Endothelial cell of umbilical vein (primary cell): Measurements from ENCODE around the gene CRYL1.

Experiments used
- EZH2 ChIP-seq: IDR thresholded peaks from 2 replicates; pipeline ENCODE4 v1.6.1; 2012; ENCODE audit warnings: borderline replicate concordance, low read depth, mild to moderate bottlenecking, moderate library complexity, low read length, inconsistent platforms; ENCODE audit not compliant: severe bottlenecking
- GATA2 ChIP-seq: IDR thresholded peaks from 2 replicates; pipeline ENCODE4 v1.7.0; 2011; ENCODE audit warnings: low read depth, mild to moderate bottlenecking, moderate library complexity, mixed read lengths, low read length; ENCODE audit not compliant: insufficient read length, insufficient read depth
- JUN ChIP-seq: IDR thresholded peaks from 2 replicates; pipeline ENCODE4 v1.6.1; 2011; ENCODE audit warnings: borderline replicate concordance, low read depth; ENCODE audit not compliant: insufficient read length, insufficient read depth
- POLR2A ChIP-seq: IDR thresholded peaks from 2 replicates; pipeline ENCODE4 v1.6.1; 2012; ENCODE audit warnings: low read depth, mild to moderate bottlenecking, control low read depth, low read length
- POLR2AphosphoS5 ChIP-seq: IDR thresholded peaks from 2 replicates; pipeline ENCODE4 v1.6.1; 2012; ENCODE audit warnings: low read depth, mild to moderate bottlenecking, control low read depth, low read length, moderate library complexity; ENCODE audit not compliant: insufficient read depth
- TF ChIP-seq, protein P1 (sequence below), 2 donors: IDR thresholded peaks; 1 replicate in 1 of 2; 2 replicates in 1 of 2; pipeline ENCODE4 v1.5.1; 2011; ENCODE audit warnings: low read length in 2 of 2, mild to moderate bottlenecking in 2 of 2, moderate library complexity in 2 of 2, control low read depth in 1 of 2, inconsistent platforms in 1 of 2, low read depth in 1 of 2; ENCODE audit not compliant: insufficient read depth in 1 of 2; ENCODE audit errors: extremely low read depth in 1 of 2
- TF ChIP-seq, protein P2 (sequence below): IDR thresholded peaks from 2 replicates; pipeline ENCODE4 v1.6.1; 2011; ENCODE audit not compliant: insufficient read depth, insufficient read length

DNA sequence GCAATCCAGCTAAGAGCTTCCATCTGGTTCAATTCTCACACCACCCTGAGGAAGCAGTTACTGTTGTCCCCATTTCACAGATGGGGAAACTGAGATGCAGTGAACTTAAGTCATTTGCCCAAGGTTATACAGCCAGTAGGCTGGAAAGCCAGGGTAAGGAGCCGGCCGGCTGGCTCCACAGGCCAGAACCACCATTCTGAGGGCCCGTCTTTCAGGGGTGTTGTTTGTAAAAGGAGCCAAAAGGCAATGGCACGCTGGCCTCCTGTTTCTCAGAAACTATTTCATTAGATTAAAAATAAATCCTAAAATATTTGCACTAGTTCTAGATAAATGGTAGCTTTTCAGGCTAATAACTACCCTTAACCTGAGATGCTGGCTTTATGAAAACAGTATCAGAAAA is 114.9 kb downstream of the CRYL1 start:
- TF ChIP-seq, protein P1, sequence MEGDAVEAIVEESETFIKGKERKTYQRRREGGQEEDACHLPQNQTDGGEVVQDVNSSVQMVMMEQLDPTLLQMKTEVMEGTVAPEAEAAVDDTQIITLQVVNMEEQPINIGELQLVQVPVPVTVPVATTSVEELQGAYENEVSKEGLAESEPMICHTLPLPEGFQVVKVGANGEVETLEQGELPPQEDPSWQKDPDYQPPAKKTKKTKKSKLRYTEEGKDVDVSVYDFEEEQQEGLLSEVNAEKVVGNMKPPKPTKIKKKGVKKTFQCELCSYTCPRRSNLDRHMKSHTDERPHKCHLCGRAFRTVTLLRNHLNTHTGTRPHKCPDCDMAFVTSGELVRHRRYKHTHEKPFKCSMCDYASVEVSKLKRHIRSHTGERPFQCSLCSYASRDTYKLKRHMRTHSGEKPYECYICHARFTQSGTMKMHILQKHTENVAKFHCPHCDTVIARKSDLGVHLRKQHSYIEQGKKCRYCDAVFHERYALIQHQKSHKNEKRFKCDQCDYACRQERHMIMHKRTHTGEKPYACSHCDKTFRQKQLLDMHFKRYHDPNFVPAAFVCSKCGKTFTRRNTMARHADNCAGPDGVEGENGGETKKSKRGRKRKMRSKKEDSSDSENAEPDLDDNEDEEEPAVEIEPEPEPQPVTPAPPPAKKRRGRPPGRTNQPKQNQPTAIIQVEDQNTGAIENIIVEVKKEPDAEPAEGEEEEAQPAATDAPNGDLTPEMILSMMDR (IDR thresholded peaks at IDR 0.05; ENCODE audit: extremely low read depth in 1 of 2, insufficient read depth in 1 of 2, low read depth in 1 of 2, low read length in 2 of 2): no peak
- TF ChIP-seq EZH2: no peak
- no peak for TF ChIP-seq POLR2AphosphoS5
- TF ChIP-seq POLR2A: no peak
- TF ChIP-seq, protein P2, sequence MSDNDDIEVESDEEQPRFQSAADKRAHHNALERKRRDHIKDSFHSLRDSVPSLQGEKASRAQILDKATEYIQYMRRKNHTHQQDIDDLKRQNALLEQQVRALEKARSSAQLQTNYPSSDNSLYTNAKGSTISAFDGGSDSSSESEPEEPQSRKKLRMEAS: no peak
- no peak for TF ChIP-seq JUN
- TF ChIP-seq GATA2: no peak
